Trophoblast cell (in vitro differentiated cells and primary cell): ENCODE data around the gene EXOC7.

Source experiments
- DNase-seq, 2 donors: peaks; one replicate each; pipeline ENCODE4 v3.0.0-alpha.2; 2016
- H2AFZ ChIP-seq: 2 replicates; pipeline ENCODE4 v1.6.1; 2013; ENCODE audit warnings: low read length, moderate library complexity, mild to moderate bottlenecking; ENCODE audit not compliant: insufficient read depth, poor library complexity
- H2AK5ac ChIP-seq: 2 replicates; pipeline ENCODE4 v1.6.1; 2013; ENCODE audit warnings: mild to moderate bottlenecking, low read length
- H2BK120ac ChIP-seq: 2 replicates; pipeline ENCODE4 v1.6.1; 2013; ENCODE audit warnings: low read length, mild to moderate bottlenecking, moderate library complexity; ENCODE audit not compliant: insufficient read depth, poor library complexity
- H2BK12ac ChIP-seq: 2 replicates; pipeline ENCODE4 v1.6.1; 2013; ENCODE audit warnings: mild to moderate bottlenecking, low read length, moderate library complexity
- H2BK5ac ChIP-seq: 2 replicates; pipeline ENCODE4 v1.6.1; 2013; ENCODE audit warnings: low read length, low read depth, moderate library complexity, mild to moderate bottlenecking; ENCODE audit not compliant: poor library complexity
- H3K14ac ChIP-seq: 2 replicates; pipeline ENCODE4 v1.6.1; 2013; ENCODE audit warnings: mild to moderate bottlenecking, low read length
- H3K18ac ChIP-seq: 2 replicates; pipeline ENCODE4 v1.6.1; 2013; ENCODE audit warnings: mild to moderate bottlenecking, low read length
- H3K23ac ChIP-seq: 2 replicates; pipeline ENCODE4 v1.6.1; 2013; ENCODE audit warnings: low read length
- H3K27ac ChIP-seq: 2 replicates; pipeline ENCODE4 v1.5.1; 2013; ENCODE audit warnings: low read depth, mild to moderate bottlenecking, inconsistent platforms, low read length, moderate library complexity
- H3K27me3 ChIP-seq: 2 replicates; pipeline ENCODE4 v1.6.1; 2013; ENCODE audit warnings: inconsistent platforms, mild to moderate bottlenecking, low read length, moderate library complexity; ENCODE audit not compliant: insufficient read depth
- H3K36me3 ChIP-seq, 2 experiments: 1 replicate in 1 of 2; 2 replicates in 1 of 2; pipeline ENCODE4 v1.6.1; 2013; ENCODE audit warnings: low read length in 2 of 2, mild to moderate bottlenecking in 2 of 2, moderate library complexity in 1 of 2; ENCODE audit not compliant: insufficient read depth in 2 of 2, control insufficient read depth in 1 of 2
- H3K4ac ChIP-seq: 2 replicates; pipeline ENCODE4 v1.6.1; 2013; ENCODE audit warnings: low read depth, mild to moderate bottlenecking, low read length, moderate library complexity
- H3K4me1 ChIP-seq, 2 experiments: 1 replicate in 1 of 2; 2 replicates in 1 of 2; pipeline ENCODE4 v1.6.1; 2013; ENCODE audit warnings: low read length in 2 of 2, mild to moderate bottlenecking in 2 of 2, moderate library complexity in 1 of 2; ENCODE audit not compliant: insufficient read depth in 2 of 2, control insufficient read depth in 1 of 2
- H3K4me2 ChIP-seq: 2 replicates; pipeline ENCODE4 v1.6.1; 2013; ENCODE audit warnings: inconsistent platforms, mild to moderate bottlenecking, low read length, moderate library complexity
- H3K4me3 ChIP-seq: 2 replicates; pipeline ENCODE4 v1.5.1; 2013; ENCODE audit warnings: mild to moderate bottlenecking, low read depth, low read length, inconsistent platforms
- H3K79me1 ChIP-seq: one replicate; pipeline ENCODE4 v1.6.1; 2013; ENCODE audit warnings: low read length
- H3K79me2 ChIP-seq: 2 replicates; pipeline ENCODE4 v1.6.1; 2013; ENCODE audit warnings: low read length, mild to moderate bottlenecking; ENCODE audit not compliant: control insufficient read depth, insufficient read depth, poor library complexity
- H3K9ac ChIP-seq: 2 replicates; pipeline ENCODE4 v1.6.1; 2013; ENCODE audit warnings: mild to moderate bottlenecking, low read length
- H3K9me3 ChIP-seq: 2 replicates; pipeline ENCODE4 v1.6.1; 2013; ENCODE audit warnings: low read depth, mild to moderate bottlenecking, control low read depth, inconsistent platforms, low read length; ENCODE audit not compliant: insufficient read depth
- H4K12ac ChIP-seq: 2 replicates; pipeline ENCODE4 v1.6.1; 2013; ENCODE audit warnings: low read depth, mild to moderate bottlenecking, low read length, moderate library complexity
- H4K8ac ChIP-seq: 2 replicates; pipeline ENCODE4 v1.6.1; 2013; ENCODE audit warnings: low read depth, mild to moderate bottlenecking, low read length, moderate library complexity
- H4K91ac ChIP-seq: one replicate; pipeline ENCODE4 v1.6.1; 2013; ENCODE audit warnings: low read depth, mild to moderate bottlenecking, low read length, moderate library complexity
- WGBS: extraction: QIAGEN DNeasy Blood & Tissue Kit; methylation state at CpG from one replicate; pipeline ENCODE4 v1.1.7; 2013; ENCODE audit warnings: missing lambda C conversion rate; ENCODE audit not compliant: insufficient read length, insufficient coverage; ENCODE audit errors: extremely low coverage; 5-methylcytosine and 5-hydroxymethylcytosine counted together

Gene EXOC7

GRCh38 chr17:76083536-76084182 lies 19.9 kb downstream of the EXOC7 start:
- Histone ChIP-seq H2BK120ac (no peak overlapping the region), H4K91ac (no peak overlapping the region), H4K8ac (no peak overlapping the region), H4K12ac (no peak overlapping the region), H2AFZ (no peak overlapping the region), H3K9me3 (peaks cover 4% of the 10 kb centered on the region), H3K4ac (no peak overlapping the region), H3K36me3 (peaks cover 59 to 62% of the 10 kb centered on the region in 2 experiments), H3K27ac (no peak overlapping the region), H3K23ac (no peak overlapping the region), H3K4me3 (no peak overlapping the region), H2BK5ac (no peak overlapping the region), H3K4me1 (peaks cover 2 to 6% of the 10 kb centered on the region in 2 experiments), H3K79me1 (no peaks in the 10 kb centered on the region), H3K4me2 (no peak overlapping the region), H3K18ac (no peak overlapping the region), H3K79me2 (no peaks in the 10 kb centered on the region), H2AK5ac (no peak overlapping the region), H3K14ac (no peak overlapping the region), H3K27me3 (peaks cover 4% of the 10 kb centered on the region), H3K9ac (no peak overlapping the region), H2BK12ac (no peak overlapping the region)
- no peak for DNase-seq
- no CpG with 5 or more reads among the region's 15 CpGs for WGBS

GRCh38 chr17:76082326-76083251 lies 21.0 kb downstream of the EXOC7 start:
- no peak overlapping the region for H4K91ac ChIP-seq
- H3K4me1 ChIP-seq, result peaks cover 2 to 6% of the 10 kb centered on the region in 2 experiments
- peaks cover 48 to 51% of the 10 kb centered on the region in 2 experiments for H3K36me3 ChIP-seq
- H3K27ac ChIP-seq, result no peak overlapping the region
- H4K8ac ChIP-seq, result no peak overlapping the region
- H3K23ac ChIP-seq, result no peak overlapping the region
- H4K12ac ChIP-seq, result no peak overlapping the region
- no peak overlapping the region for H2BK120ac ChIP-seq
- H2BK12ac ChIP-seq, result no peak overlapping the region
- no peak overlapping the region for H2AFZ ChIP-seq
- no peak overlapping the region for H3K18ac ChIP-seq
- no CpG with 5 or more reads among the region's 20 CpGs for WGBS
- no peaks in the 10 kb centered on the region for H3K79me1 ChIP-seq
- no peak overlapping the region for H3K14ac ChIP-seq
- H3K9ac ChIP-seq, result no peak overlapping the region
- H3K79me2 ChIP-seq, result no peaks in the 10 kb centered on the region
- H2BK5ac ChIP-seq, result no peak overlapping the region
- H3K27me3 ChIP-seq, result peaks cover 14% of the 10 kb centered on the region
- H2AK5ac ChIP-seq, result no peak overlapping the region
- peaks cover 5% of the 10 kb centered on the region for H3K9me3 ChIP-seq
- H3K4me2 ChIP-seq, result no peak overlapping the region
- DNase-seq, result no peak
- no peak overlapping the region for H3K4me3 ChIP-seq
- no peak overlapping the region for H3K4ac ChIP-seq

- H3K4me3 ChIP-seq, result no peak overlapping the region
- H3K79me2 ChIP-seq, result no peaks in the 10 kb centered on the region
- no peaks in the 10 kb centered on the region for H3K79me1 ChIP-seq
- H3K9ac ChIP-seq, result no peak overlapping the region
- peaks cover 12% of the 10 kb centered on the region for H3K9me3 ChIP-seq
- no peak overlapping the region for H3K27ac ChIP-seq
- no peak overlapping the region for H4K12ac ChIP-seq
- no peak overlapping the region for H2BK120ac ChIP-seq
- H3K14ac ChIP-seq, result no peak overlapping the region
- no CpG with 5 or more reads among the region's 27 CpGs for WGBS
- H2BK12ac ChIP-seq, result no peak overlapping the region
- no peak overlapping the region for H2AK5ac ChIP-seq
- peaks cover 38 to 41% of the 10 kb centered on the region in 2 experiments for H3K36me3 ChIP-seq
- no peak overlapping the region for H3K23ac ChIP-seq
- H2AFZ ChIP-seq, result no peak overlapping the region
- no peak overlapping the region for H2BK5ac ChIP-seq
- H3K4me1 ChIP-seq, result peaks cover 5 to 6% of the 10 kb centered on the region in 2 experiments
- peaks cover 24% of the 10 kb centered on the region for H3K27me3 ChIP-seq
- no peak overlapping the region for H3K18ac ChIP-seq
- no peak overlapping the region for H3K4ac ChIP-seq
- no peak overlapping the region for H3K4me2 ChIP-seq
- DNase-seq, result no peak
- no peak overlapping the region for H4K91ac ChIP-seq
- no peak overlapping the region for H4K8ac ChIP-seq
These were observed 22.0 kb downstream of the EXOC7 start for GRCh38 chr17:76081295-76082210.

- no peak overlapping the region for H2BK12ac ChIP-seq
- H2AK5ac ChIP-seq, result no peak overlapping the region
- H3K18ac ChIP-seq, result no peak overlapping the region
- H3K9ac ChIP-seq, result no peak overlapping the region
- no peak overlapping the region for H2AFZ ChIP-seq
- WGBS, result no CpG with 5 or more reads among the region's 6 CpGs
- H2BK5ac ChIP-seq, result no peak overlapping the region
- H3K4me1 ChIP-seq, result peaks cover 5 to 6% of the 10 kb centered on the region in 2 experiments
- peaks cover 31 to 35% of the 10 kb centered on the region in 2 experiments for H3K36me3 ChIP-seq
- H4K8ac ChIP-seq, result no peak overlapping the region
- H3K79me2 ChIP-seq, result no peaks in the 10 kb centered on the region
- H3K23ac ChIP-seq, result no peak overlapping the region
- H2BK120ac ChIP-seq, result no peak overlapping the region
- H3K27me3 ChIP-seq, result peaks cover 31% of the 10 kb centered on the region
- H3K4me2 ChIP-seq, result no peak overlapping the region
- H3K27ac ChIP-seq, result no peak overlapping the region
- H3K79me1 ChIP-seq, result no peaks in the 10 kb centered on the region
- H3K9me3 ChIP-seq, result peaks cover 15% of the 10 kb centered on the region
- no peak overlapping the region for H3K4ac ChIP-seq
- no peak overlapping the region for H3K14ac ChIP-seq
- H3K4me3 ChIP-seq, result no peak overlapping the region
- no peak overlapping the region for H4K12ac ChIP-seq
- H4K91ac ChIP-seq, result no peak overlapping the region
- no peak for DNase-seq
These were observed 22.8 kb downstream of the EXOC7 start for GRCh38 chr17:76080768-76081287.
